ENCODE results near the gene TOX3. TPM values are rescaled to one million over a fixed set of nuclear protein-coding genes. Genes with fewer than 3 reads are reported as not detected.

The TOX3 gene
- total RNA-seq, 1 donor from 2014 or later = not detected

DNA sequence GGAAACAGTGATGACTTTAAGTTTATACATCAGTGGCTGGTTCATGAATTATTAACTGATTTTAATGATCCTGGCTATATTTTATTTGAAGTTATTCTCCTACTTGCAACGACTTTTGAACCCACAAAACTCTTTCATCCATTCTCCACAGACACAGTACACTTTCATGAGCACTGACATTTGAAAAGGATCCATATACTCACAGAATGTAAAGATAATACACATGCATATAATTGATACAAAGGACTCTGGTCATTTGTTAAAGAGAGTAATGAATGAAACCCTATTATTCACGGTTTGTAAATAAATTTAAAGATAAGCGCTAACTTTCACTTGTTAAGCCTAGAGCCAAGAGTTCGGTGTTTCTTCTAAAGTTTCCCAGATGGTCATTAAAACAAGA lies 3.3 kb downstream of the TOX3 start:
- peaks cover 19% of the 10 kb centered on the region for H3K4me1 Mint-ChIP-seq (ENCODE audit: low read depth)
- H3K27ac Mint-ChIP-seq (ENCODE audit: unreplicated experiment) = no peak overlapping the region
- H3K9me3 Mint-ChIP-seq (ENCODE audit: low read depth) = no peaks in the 10 kb centered on the region
- H3K4me3 Mint-ChIP-seq (ENCODE audit: unreplicated experiment) = no peak overlapping the region
- H3K36me3 Mint-ChIP-seq (ENCODE audit: low read depth) = no peaks in the 10 kb centered on the region
- no peak for DNase-seq (ENCODE audit: low spot score)
- peaks cover 47% of the 10 kb centered on the region for H3K27me3 Mint-ChIP-seq (ENCODE audit: low read depth)
- no peak for TF ChIP-seq CTCF (IDR thresholded peaks at IDR 0.05)

- Mint-ChIP-seq H3K4me3 (ENCODE audit: unreplicated experiment) (no peak overlapping the region), H3K27me3 (ENCODE audit: low read depth) (peaks cover 32% of the 10 kb centered on the region), H3K27ac (ENCODE audit: unreplicated experiment) (no peak overlapping the region), H3K36me3 (ENCODE audit: low read depth) (no peaks in the 10 kb centered on the region), H3K9me3 (ENCODE audit: low read depth) (no peaks in the 10 kb centered on the region), H3K4me1 (ENCODE audit: low read depth) (peaks cover 9% of the 10 kb centered on the region)
- TF ChIP-seq CTCF (IDR thresholded peaks at IDR 0.05) = no peak
- no peak for DNase-seq (ENCODE audit: low spot score)
These were observed 6.0 kb downstream of the TOX3 start for GRCh38 chr16:52540910-52541309.

- no peaks in the 10 kb centered on the region for H3K9me3 Mint-ChIP-seq (ENCODE audit: low read depth)
- no peaks in the 10 kb centered on the region for H3K36me3 Mint-ChIP-seq (ENCODE audit: low read depth)
- H3K4me1 Mint-ChIP-seq (ENCODE audit: low read depth) = no peaks in the 10 kb centered on the region
- H3K4me3 Mint-ChIP-seq (ENCODE audit: unreplicated experiment) = no peak overlapping the region
- H3K27ac Mint-ChIP-seq (ENCODE audit: unreplicated experiment) = no peak overlapping the region
- peaks cover 19% of the 10 kb centered on the region for H3K27me3 Mint-ChIP-seq (ENCODE audit: low read depth)
- no peak for DNase-seq (ENCODE audit: low spot score)
- no peak for TF ChIP-seq CTCF (IDR thresholded peaks at IDR 0.05)
These were observed 7.8 kb downstream of the TOX3 start for GRCh38 chr16:52539191-52539590.

- peaks cover 14% of the 10 kb centered on the region for H3K27me3 Mint-ChIP-seq (ENCODE audit: low read depth)
- H3K9me3 Mint-ChIP-seq (ENCODE audit: low read depth) = no peaks in the 10 kb centered on the region
- DNase-seq (ENCODE audit: low spot score) = no peak
- no peak overlapping the region for H3K4me3 Mint-ChIP-seq (ENCODE audit: unreplicated experiment)
- H3K36me3 Mint-ChIP-seq (ENCODE audit: low read depth) = no peaks in the 10 kb centered on the region
- H3K4me1 Mint-ChIP-seq (ENCODE audit: low read depth) = no peaks in the 10 kb centered on the region
- H3K27ac Mint-ChIP-seq (ENCODE audit: unreplicated experiment) = no peak overlapping the region
- no peak for TF ChIP-seq CTCF (IDR thresholded peaks at IDR 0.05)
These were observed 8.4 kb downstream of the TOX3 start for GRCh38 chr16:52538511-52538910.

DNA sequence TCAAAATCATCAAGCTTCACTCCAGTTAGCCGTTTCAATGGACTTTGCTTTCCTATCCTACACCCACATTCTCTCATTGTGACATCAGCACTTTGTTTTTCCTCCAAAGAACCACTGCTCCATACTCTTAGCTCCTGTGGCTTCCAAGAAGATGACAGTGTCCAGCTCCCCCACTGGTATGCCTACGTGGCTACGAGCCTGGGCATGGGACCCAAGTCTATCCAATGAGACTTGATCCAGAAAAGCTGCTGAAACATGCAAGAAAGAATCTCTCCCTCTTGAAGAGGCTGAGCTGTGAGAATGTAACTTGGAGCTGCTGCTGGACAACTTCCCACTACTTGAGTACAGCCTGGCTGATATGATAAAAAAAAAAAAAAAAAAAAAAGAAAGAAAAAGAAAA lies 9.4 kb downstream of the TOX3 start:
- Mint-ChIP-seq H3K27ac (ENCODE audit: unreplicated experiment) (no peak overlapping the region), H3K9me3 (ENCODE audit: low read depth) (no peaks in the 10 kb centered on the region), H3K4me1 (ENCODE audit: low read depth) (no peaks in the 10 kb centered on the region), H3K27me3 (ENCODE audit: low read depth) (peaks cover 8% of the 10 kb centered on the region), H3K36me3 (ENCODE audit: low read depth) (no peaks in the 10 kb centered on the region), H3K4me3 (ENCODE audit: unreplicated experiment) (no peak overlapping the region)
- no peak for DNase-seq (ENCODE audit: low spot score)
- TF ChIP-seq CTCF (IDR thresholded peaks at IDR 0.05) = no peak

Data from chondrocyte (in vitro differentiated cells).